ENCODE results near the gene METTL26. TPM values are rescaled to one million over a fixed set of nuclear protein-coding genes. Genes with fewer than 3 reads are reported as not detected.
A peak's percentile ranks its signal among the peaks of the same experiment; 100 is the strongest.

METTL26 gene
- total RNA-seq, 1 experiment from 2014 or later = 129 TPM

DNA sequence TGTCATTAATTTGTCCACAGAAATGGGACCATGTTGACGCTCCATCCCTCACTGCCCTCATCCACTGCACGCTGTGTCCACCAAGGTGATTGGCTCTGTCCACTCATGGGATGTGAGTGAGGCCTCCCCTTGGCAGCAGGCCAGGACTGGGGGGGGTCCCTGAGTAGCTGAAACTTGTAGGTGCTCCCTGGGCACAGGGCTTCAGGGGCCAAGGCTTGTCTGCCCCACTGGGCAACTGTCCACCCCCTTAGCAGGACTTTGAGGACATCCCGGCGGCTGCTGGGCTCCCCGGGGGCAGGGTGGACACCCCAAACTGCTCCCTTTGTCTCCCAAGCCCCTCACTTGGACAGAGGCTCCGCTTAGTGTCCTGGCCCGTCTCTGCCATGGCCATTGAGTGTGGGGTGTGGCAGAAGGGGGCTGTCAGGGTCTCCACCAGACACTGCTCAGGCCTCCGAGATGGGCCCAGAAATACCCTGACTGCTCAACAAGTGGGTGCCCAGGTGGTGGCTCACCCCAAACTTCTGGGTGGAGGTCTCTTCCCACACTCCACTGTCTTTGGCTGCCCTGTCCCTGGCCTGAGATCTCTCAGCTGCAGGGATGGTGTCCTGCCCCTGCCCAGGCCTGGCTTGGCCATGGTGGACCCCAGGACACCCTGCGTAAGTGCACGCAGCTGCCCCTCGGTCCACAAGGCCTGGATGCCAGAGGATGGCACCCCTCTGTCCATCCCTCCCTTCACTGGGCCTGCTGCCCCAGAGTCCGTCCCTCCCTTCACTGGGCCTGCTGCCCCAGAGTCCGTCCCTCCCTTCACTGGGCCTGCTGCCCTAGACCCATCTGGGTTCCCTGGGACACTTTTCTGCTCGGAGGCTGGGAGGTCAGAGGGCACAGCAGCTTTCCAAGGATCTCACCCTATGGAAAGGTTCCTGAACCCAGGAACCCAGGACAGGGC lies 49.2 kb downstream of the METTL26 start:
- DNase-seq = no peak
- Histone ChIP-seq H3K4me3 (ENCODE audit: insufficient read depth, low read depth, low read length) (no peak overlapping the region), H3K36me3 (replicated peaks; ENCODE audit: control insufficient read depth, insufficient read depth, low read length) (no peaks in the 10 kb centered on the region; the same call in 1 of the 2 replicates), H3K27me3 (ENCODE audit: control insufficient read depth, insufficient read depth, low read length) (peaks cover 14% of the 10 kb centered on the region)

GRCh38 chr16:586047-586644 lies 50.0 kb downstream of the METTL26 start:
- H3K27me3 ChIP-seq (ENCODE audit: control insufficient read depth, insufficient read depth, low read length) = peaks cover 14% of the 10 kb centered on the region
- no peak for DNase-seq
- H3K36me3 ChIP-seq (replicated peaks; ENCODE audit: control insufficient read depth, insufficient read depth, low read length) = no peaks in the 10 kb centered on the region; the same call in 1 of the 2 replicates
- H3K4me3 ChIP-seq (ENCODE audit: insufficient read depth, low read depth, low read length) = no peak overlapping the region

DNA sequence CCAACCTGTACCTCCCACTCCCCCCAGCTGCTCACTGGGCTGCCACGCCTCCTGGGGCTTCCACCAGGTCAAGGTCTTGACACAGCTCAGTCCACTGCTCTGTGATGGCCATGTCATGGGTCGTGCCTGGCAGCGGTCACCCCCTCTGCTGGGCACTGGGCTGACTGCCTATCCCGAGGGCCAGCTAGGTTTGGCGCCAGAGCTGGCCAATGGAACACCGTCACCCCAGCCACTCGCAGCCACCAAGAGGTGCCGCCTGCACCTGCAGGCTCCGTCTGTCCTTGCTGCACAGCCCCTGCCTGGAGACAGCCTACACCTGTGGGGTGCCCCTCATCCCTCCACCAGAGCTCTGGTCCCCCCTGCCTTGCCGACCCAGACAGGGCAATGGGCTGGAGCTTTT lies 50.8 kb downstream of the METTL26 start:
- H3K36me3 ChIP-seq (replicated peaks; ENCODE audit: control insufficient read depth, insufficient read depth, low read length) = no peaks in the 10 kb centered on the region; the same call in 1 of the 2 replicates
- peak; percentile 83 for DNase-seq
- H3K27me3 ChIP-seq (ENCODE audit: control insufficient read depth, insufficient read depth, low read length) = peaks cover 8% of the 10 kb centered on the region
- no peak overlapping the region for H3K4me3 ChIP-seq (ENCODE audit: insufficient read depth, low read depth, low read length)

Other genes starting within 250 kb of the METTL26 start
- 400 and 507 TPM in 2 replicates for gene NME4, start 239.1 kb downstream of the METTL26 start, total RNA-seq (2014; rRNA removed; shearing (Covaris generic))
- 20.1 and 21.4 TPM in 2 replicates for gene DECR2, start 234.4 kb downstream of the METTL26 start, total RNA-seq (2014; rRNA removed; shearing (Covaris generic))
- 25.2 and 27.9 TPM in 2 replicates for gene RAB11FIP3, start 210.7 kb downstream of the METTL26 start, total RNA-seq (2014; rRNA removed; shearing (Covaris generic))
- gene CAPN15, start 108.6 kb downstream of the METTL26 start, total RNA-seq (2014; rRNA removed; shearing (Covaris generic)) = 80.6 and 87.5 TPM in 2 replicates
- gene PRR35, start 75.9 kb downstream of the METTL26 start, total RNA-seq (2014; rRNA removed; shearing (Covaris generic)) = 0.28 and 0.85 TPM in 2 replicates
- 1.1 TPM in 2 replicates for gene NHLRC4, start 69.3 kb downstream of the METTL26 start, total RNA-seq (2014; rRNA removed; shearing (Covaris generic))
- 42.2 and 44.6 TPM in 2 replicates for gene PIGQ, start 66.3 kb downstream of the METTL26 start, total RNA-seq (2014; rRNA removed; shearing (Covaris generic))
- 26.3 and 26.4 TPM in 2 replicates for gene RAB40C, start 46.2 kb downstream of the METTL26 start, total RNA-seq (2014; rRNA removed; shearing (Covaris generic))
- gene WFIKKN1, start 5.3 kb downstream of the METTL26 start, total RNA-seq (2014; rRNA removed; shearing (Covaris generic)) = 4.5 and 5.5 TPM in 2 replicates
- gene MCRIP2, start 5.5 kb upstream of the METTL26 start, total RNA-seq (2014; rRNA removed; shearing (Covaris generic)) = 71.5 and 83.1 TPM in 2 replicates
- 35.3 and 38.3 TPM in 2 replicates for gene WDR90, start 13.1 kb upstream of the METTL26 start, total RNA-seq (2014; rRNA removed; shearing (Covaris generic))
- 164 and 174 TPM in 2 replicates for gene RHOT2, start 31.8 kb upstream of the METTL26 start, total RNA-seq (2014; rRNA removed; shearing (Covaris generic))
- 3.1 and 5.9 TPM in 2 replicates for gene RHBDL1, start 39.4 kb upstream of the METTL26 start, total RNA-seq (2014; rRNA removed; shearing (Covaris generic))
- gene STUB1, start 44.1 kb upstream of the METTL26 start, total RNA-seq (2014; rRNA removed; shearing (Covaris generic)) = 85.3 and 115 TPM in 2 replicates
- gene JMJD8, start 48.0 kb upstream of the METTL26 start, total RNA-seq (2014; rRNA removed; shearing (Covaris generic)) = 63.8 and 88.2 TPM in 2 replicates
- 18.3 and 18.9 TPM in 2 replicates for gene WDR24, start 54.1 kb upstream of the METTL26 start, total RNA-seq (2014; rRNA removed; shearing (Covaris generic))
- 2.8 and 7.1 TPM in 2 replicates for gene FBXL16, start 69.5 kb upstream of the METTL26 start, total RNA-seq (2014; rRNA removed; shearing (Covaris generic))
- gene METRN, start 78.8 kb upstream of the METTL26 start, total RNA-seq (2014; rRNA removed; shearing (Covaris generic)) = 49.6 and 64.2 TPM in 2 replicates
- 22.6 and 29.8 TPM in 2 replicates for gene ANTKMT, start 84.8 kb upstream of the METTL26 start, total RNA-seq (2014; rRNA removed; shearing (Covaris generic))
- 11.3 and 21.0 TPM in 2 replicates for gene CCDC78, start 90.1 kb upstream of the METTL26 start, total RNA-seq (2014; rRNA removed; shearing (Covaris generic))
- gene HAGHL, start 90.8 kb upstream of the METTL26 start, total RNA-seq (2014; rRNA removed; shearing (Covaris generic)) = 26.6 and 33.1 TPM in 2 replicates
- 42.6 and 46.1 TPM in 2 replicates for gene CIAO3, start 104.7 kb upstream of the METTL26 start, total RNA-seq (2014; rRNA removed; shearing (Covaris generic))
- 0.15 TPM in 1 of 2 replicates, not detected in the other for gene MSLN, start 124.4 kb upstream of the METTL26 start, total RNA-seq (2014; rRNA removed; shearing (Covaris generic))
- gene RPUSD1, start 152.1 kb upstream of the METTL26 start, total RNA-seq (2014; rRNA removed; shearing (Covaris generic)) = 58.7 and 63.4 TPM in 2 replicates
- 65.9 and 80.8 TPM in 2 replicates for gene CHTF18, start 152.3 kb upstream of the METTL26 start, total RNA-seq (2014; rRNA removed; shearing (Covaris generic))
- not detected in 2 replicates for gene GNG13, start 164.4 kb upstream of the METTL26 start, total RNA-seq (2014; rRNA removed; shearing (Covaris generic))